ES-I3 (cell line): ENCODE data around the gene CREBZF.
"Not testable (repeated sequence)": the region's sequence is repeated elsewhere in the genome, so short reads cannot be mapped to it uniquely, and the experiment has no call there.

Experiments used
- H3K36me3 ChIP-seq: 2 replicates; pipeline ENCODE4 v1.6.1; 2013; ENCODE audit warnings: mild to moderate bottlenecking, low read length, control low read depth, moderate library complexity; ENCODE audit not compliant: insufficient read depth
- H3K4me1 ChIP-seq: 2 replicates; pipeline ENCODE4 v1.6.1; 2013; ENCODE audit warnings: mild to moderate bottlenecking, control low read depth, low read length; ENCODE audit not compliant: insufficient read depth
- H3K9ac ChIP-seq: 2 replicates; pipeline ENCODE4 v1.6.1; 2013; ENCODE audit warnings: low read depth, mild to moderate bottlenecking, low read length, moderate library complexity
- H3K9me3 ChIP-seq: 2 replicates; pipeline ENCODE4 v1.6.1; 2013; ENCODE audit warnings: mild to moderate bottlenecking, low read length, moderate library complexity; ENCODE audit not compliant: control insufficient read depth, insufficient read depth

The CREBZF gene

GRCh38 chr11:85626496-85626895 is 38.4 kb downstream of the CREBZF start:
- Histone ChIP-seq H3K9me3 (no peaks in the 10 kb centered on the region), H3K9ac (peak overlapping the region; percentile 72; the same call in 1 of the 2 replicates), H3K36me3 (0 out of 2 replicates have a peak, but pooled peaks cover 5% of the 10 kb centered on the region), H3K4me1 (peaks cover 8% of the 10 kb centered on the region)

GRCh38 chr11:85620256-85620655 is 44.7 kb downstream of the CREBZF start:
- no peaks in the 10 kb centered on the region for H3K36me3 ChIP-seq
- no peak overlapping the region for H3K9ac ChIP-seq
- H3K4me1 ChIP-seq = no peaks in the 10 kb centered on the region
- H3K9me3 ChIP-seq = no peaks in the 10 kb centered on the region

GRCh38 chr11:85619499-85619898 is 45.4 kb downstream of the CREBZF start:
- no peaks in the 10 kb centered on the region for H3K9me3 ChIP-seq
- H3K36me3 ChIP-seq = no peaks in the 10 kb centered on the region
- H3K4me1 ChIP-seq = no peaks in the 10 kb centered on the region
- no peak overlapping the region for H3K9ac ChIP-seq

GRCh38 chr11:85611643-85612042 is 53.3 kb downstream of the CREBZF start:
- not testable (repeated sequence) for H3K9ac ChIP-seq, H3K36me3 ChIP-seq, H3K9me3 ChIP-seq, H3K4me1 ChIP-seq
